Sigmoid colon (tissue), 7 donors: ENCODE data around the gene CNKSR2. TPM values are rescaled to one million over a fixed set of nuclear protein-coding genes. Genes with fewer than 3 reads are reported as not detected.

Experiments used
- DNase-seq: peaks from one replicate; pipeline ENCODE4 v3.0.0-alpha.2; 2019
- H3K27ac ChIP-seq, 4 donors: fragments of 200-600 bp; sonication (generic); one replicate each; pipeline ENCODE4 v1.5.1; 2016 to 2019; ENCODE audit warnings: mild to moderate bottlenecking in 1 of 4
- H3K27me3 ChIP-seq, 3 donors: fragments of 200-600 bp; sonication (generic); one replicate each; pipeline ENCODE4 v1.5.1; 2019; ENCODE audit warnings: mild to moderate bottlenecking in 1 of 3
- H3K36me3 ChIP-seq, 4 donors: fragments of 200-600 bp; sonication (generic); one replicate each; pipeline ENCODE4 v1.5.1; 2016 to 2019
- H3K4me1 ChIP-seq, 4 donors: fragments of 200-600 bp; sonication (generic); one replicate each; pipeline ENCODE4 v1.5.1; 2017 to 2019
- H3K4me3 ChIP-seq, 4 donors: fragments of 200-600 bp; sonication (generic); one replicate each; pipeline ENCODE4 v1.5.1; 2017 to 2019; ENCODE audit warnings: mild to moderate bottlenecking in 2 of 4, moderate library complexity in 1 of 4
- H3K9me3 ChIP-seq, 4 donors: fragments of 200-600 bp in 3 of 4; sonication (generic) in 3 of 4; one replicate each; pipeline versions ENCODE4 v1.5.1 to v1.6.1; 2013 to 2019
- EP300 ChIP-seq, 4 donors: sonication (generic); formaldehyde crosslinking; IDR thresholded peaks; one replicate each; pipeline ENCODE4 v1.6.1; 2017; ENCODE audit warnings: antibody characterized with exemption in 4 of 4
- POLR2A ChIP-seq, 2 donors: fragments of 450-650 bp; IDR thresholded peaks; one replicate each; pipeline ENCODE4 v1.6.1; 2016; ENCODE audit warnings: antibody characterized with exemption in 2 of 2, mild to moderate bottlenecking in 2 of 2, moderate library complexity in 2 of 2
- POLR2AphosphoS5 ChIP-seq, 4 donors: sonication (generic); formaldehyde crosslinking; IDR thresholded peaks; one replicate each; pipeline ENCODE4 v1.6.1; 2017; ENCODE audit warnings: antibody characterized with exemption in 4 of 4
- whole genome bisulfite sequencing, 2 donors: extraction: QIAGEN DNeasy Blood & Tissue Kit; methylation state at CpG; one replicate each; pipeline ENCODE4 v1.1.7; 2013; 5-methylcytosine and 5-hydroxymethylcytosine counted together
- intact Hi-C: fragments of 100-400 bp; cut with DNase I; formaldehyde crosslinking; loops from one replicate; pipeline ENCODE4 v1.15.1; 2023
- polyA plus RNA-seq, 3 donors: library from polyadenylated mRNA; stranded (reverse); fragments of 200-250 nt; gene quantifications; one replicate each; pipeline ENCODE4 v1.2.3, GENCODE V29; 2013
- total RNA-seq, 4 donors: library from RNA; depleted of rRNA; stranded (reverse); fragments of >200 nt; gene quantifications; one replicate each; pipeline ENCODE4 v1.1.0, GENCODE V29; 2016
- TF ChIP-seq, protein P1 (sequence below), 4 experiments: fragments of 450-650 bp in 3 of 4; fragments of 200-600 bp in 1 of 4; IDR thresholded peaks; one replicate each; pipeline ENCODE4 v1.5.1; 2016 to 2019; ENCODE audit warnings: antibody characterized with exemption in 4 of 4, mild to moderate bottlenecking in 3 of 4, moderate library complexity in 2 of 4
- donor health status: healthy with polysubstance abuse.
- donor health status: Bipolar disorder and iron deficiency.
- donor health status: healthy.

CNKSR2 gene
- total and polyA plus RNA-seq, 7 donors, result 0.60 to 6.1 (median 3.3) TPM; not detected in 1

DNA sequence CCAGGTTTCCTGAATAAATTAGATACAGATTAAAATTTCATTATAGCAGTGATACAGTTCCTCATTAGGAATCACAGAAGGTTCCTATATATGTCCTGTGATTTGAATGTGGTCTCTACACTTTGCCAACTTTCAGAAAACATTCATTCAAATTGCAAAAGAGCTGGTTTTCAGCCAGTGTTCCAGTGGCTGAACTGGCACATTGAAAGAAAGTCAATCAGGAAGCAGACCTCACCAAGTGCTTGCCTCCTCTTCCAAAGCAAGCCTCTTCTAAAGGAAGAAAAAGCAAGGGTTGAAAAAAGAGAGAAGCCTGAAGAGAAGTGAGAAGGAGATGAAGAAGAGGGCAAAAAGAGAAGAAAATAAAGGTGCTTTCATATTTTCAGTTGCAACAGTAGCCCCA, 271.2 kb downstream of the CNKSR2 start:
- Histone ChIP-seq H3K27me3 (no peaks in the 10 kb centered on the region), H3K27ac (no peak overlapping the region), H3K9me3 (no peaks in the 10 kb centered on the region), H3K4me1 (no peaks in the 10 kb centered on the region), H3K36me3 (no peaks in the 10 kb centered on the region), H3K4me3 (no peak overlapping the region)
- intact Hi-C loops, result no loop called here
- DNase-seq, result no peak
- TF ChIP-seq POLR2A (IDR thresholded peaks at IDR 0.05), result no peak
- no peak for TF ChIP-seq POLR2AphosphoS5 (IDR thresholded peaks at IDR 0.05)
- TF ChIP-seq, protein P1, sequence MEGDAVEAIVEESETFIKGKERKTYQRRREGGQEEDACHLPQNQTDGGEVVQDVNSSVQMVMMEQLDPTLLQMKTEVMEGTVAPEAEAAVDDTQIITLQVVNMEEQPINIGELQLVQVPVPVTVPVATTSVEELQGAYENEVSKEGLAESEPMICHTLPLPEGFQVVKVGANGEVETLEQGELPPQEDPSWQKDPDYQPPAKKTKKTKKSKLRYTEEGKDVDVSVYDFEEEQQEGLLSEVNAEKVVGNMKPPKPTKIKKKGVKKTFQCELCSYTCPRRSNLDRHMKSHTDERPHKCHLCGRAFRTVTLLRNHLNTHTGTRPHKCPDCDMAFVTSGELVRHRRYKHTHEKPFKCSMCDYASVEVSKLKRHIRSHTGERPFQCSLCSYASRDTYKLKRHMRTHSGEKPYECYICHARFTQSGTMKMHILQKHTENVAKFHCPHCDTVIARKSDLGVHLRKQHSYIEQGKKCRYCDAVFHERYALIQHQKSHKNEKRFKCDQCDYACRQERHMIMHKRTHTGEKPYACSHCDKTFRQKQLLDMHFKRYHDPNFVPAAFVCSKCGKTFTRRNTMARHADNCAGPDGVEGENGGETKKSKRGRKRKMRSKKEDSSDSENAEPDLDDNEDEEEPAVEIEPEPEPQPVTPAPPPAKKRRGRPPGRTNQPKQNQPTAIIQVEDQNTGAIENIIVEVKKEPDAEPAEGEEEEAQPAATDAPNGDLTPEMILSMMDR (IDR thresholded peaks at IDR 0.05), result no peak
- no peak for TF ChIP-seq EP300 (IDR thresholded peaks at IDR 0.05)

DNA sequence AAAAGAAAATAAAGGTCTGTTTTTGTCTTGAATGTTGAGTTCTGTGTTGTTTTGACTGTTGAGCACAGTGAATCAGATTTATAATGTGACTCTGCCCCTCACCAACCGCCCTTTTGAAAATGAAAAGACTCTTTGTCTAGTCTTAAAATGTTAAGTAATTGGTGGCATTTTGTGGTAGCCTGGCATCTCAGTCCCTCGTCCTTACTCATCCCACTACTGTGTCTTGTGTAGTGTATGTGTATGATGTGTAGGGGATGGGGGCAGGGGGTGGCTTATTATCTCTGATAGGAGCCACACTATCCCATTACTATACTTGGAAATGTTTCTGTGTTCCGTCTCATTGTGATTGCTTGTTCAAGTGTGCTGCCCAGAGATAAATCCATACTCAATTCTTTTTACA, 271.7 kb downstream of the CNKSR2 start:
- intact Hi-C loops, result no loop called here
- Histone ChIP-seq H3K27me3 (no peaks in the 10 kb centered on the region), H3K36me3 (no peaks in the 10 kb centered on the region), H3K9me3 (no peaks in the 10 kb centered on the region), H3K4me3 (no peak overlapping the region), H3K4me1 (no peaks in the 10 kb centered on the region), H3K27ac (no peak overlapping the region)
- 86 to 91% methylated on average over 3 of the region's 3 CpGs for WGBS, 2 donors
- DNase-seq, result no peak
- TF ChIP-seq EP300 (IDR thresholded peaks at IDR 0.05) (no peak), POLR2AphosphoS5 (IDR thresholded peaks at IDR 0.05) (no peak), POLR2A (IDR thresholded peaks at IDR 0.05) (no peak)
- TF ChIP-seq, protein P1 (IDR thresholded peaks at IDR 0.05), result no peak

DNA sequence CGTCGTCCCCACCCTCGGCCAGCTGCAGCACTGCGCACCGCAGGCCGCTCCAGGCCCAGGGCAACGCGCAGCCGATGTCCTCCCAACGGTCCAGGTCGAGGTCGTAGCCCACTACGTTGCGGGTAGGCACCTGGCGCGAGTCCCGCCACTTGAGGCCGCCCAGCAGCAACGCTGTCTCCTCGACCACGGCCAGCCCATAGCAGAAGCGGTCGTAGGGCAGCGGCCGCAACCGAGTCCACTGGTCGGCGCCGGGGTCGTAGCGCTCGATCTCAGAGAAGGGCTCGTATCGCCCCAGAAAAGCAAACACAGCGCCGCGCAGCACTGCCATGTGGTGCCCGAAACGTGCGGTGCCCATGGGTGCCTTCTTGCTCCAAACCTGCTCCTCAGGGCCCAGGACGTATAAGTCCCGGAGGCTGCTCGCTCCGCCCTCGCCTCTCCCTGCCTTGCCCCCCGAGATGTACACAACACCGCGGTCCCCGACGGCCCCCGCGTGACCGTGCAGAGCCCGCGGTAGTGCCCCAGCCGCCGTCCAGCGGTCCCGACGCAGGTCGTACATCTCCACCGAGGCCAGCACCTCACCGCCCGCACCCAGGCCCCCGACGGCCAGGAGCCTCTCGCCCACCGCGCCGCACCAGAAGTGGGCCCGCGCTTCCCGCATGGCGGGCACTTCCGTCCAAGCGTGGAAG, 281.8 kb downstream of the CNKSR2 start:
- WGBS, 2 donors, result 22 to 80% methylated on average over 76 of the region's 76 CpGs
- Histone ChIP-seq H3K4me1 (peaks cover 0 to 4% (median 0%) of the 10 kb centered on the region in 4 donors), H3K4me3 (peak overlapping the region in 3 of 4 donors; percentile 12 to 23 (median 17)), H3K27ac (no peak overlapping the region), H3K36me3 (no peaks in the 10 kb centered on the region), H3K9me3 (no peaks in the 10 kb centered on the region), H3K27me3 (peaks cover 8 to 28% (median 10%) of the 10 kb centered on the region in 3 donors)
- no peak for DNase-seq
- TF ChIP-seq POLR2A (IDR thresholded peaks at IDR 0.05) (no peak), POLR2AphosphoS5 (IDR thresholded peaks at IDR 0.05) (no peak), EP300 (IDR thresholded peaks at IDR 0.05) (no peak)
- TF ChIP-seq, protein P1 (IDR thresholded peaks at IDR 0.05), result no peak
- intact Hi-C loops, result no loop called here

DNA sequence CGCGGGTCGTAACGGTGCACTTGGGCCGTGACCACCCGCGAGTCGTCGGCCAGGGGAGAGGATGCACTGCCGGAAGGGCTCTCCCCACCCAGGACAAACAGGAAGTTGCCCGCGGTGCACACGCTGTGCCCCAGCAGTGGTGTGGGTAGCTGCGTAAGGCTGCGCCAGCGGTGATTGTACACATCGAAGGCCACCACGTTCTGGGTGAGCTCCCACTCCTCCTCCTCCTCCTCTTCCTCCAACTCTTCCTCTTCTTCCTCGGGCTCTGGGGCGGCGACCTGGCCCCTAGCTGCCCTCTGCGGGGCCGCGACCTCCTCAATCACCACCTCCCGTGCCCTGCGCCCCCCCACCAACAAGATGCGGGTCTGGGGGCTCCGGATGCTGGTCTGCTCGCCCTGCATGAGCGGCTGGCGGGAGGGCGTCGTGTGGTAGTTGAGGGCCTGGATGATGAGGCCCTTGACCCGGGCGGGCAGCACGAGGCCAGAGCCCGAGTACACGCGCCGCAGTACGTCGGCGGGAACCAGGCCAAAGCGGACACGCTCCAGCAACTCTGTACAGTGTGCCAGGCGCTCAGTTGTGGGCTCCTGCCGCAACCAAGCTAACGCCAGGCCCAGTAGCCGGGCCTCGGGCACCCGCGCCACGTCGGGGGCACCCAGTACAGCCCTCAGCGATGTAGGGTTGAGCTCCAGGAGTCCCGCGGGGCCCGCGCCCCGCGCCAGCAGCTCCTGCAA, 282.5 kb downstream of the CNKSR2 start:
- Histone ChIP-seq H3K27ac (no peak overlapping the region), H3K4me1 (peaks cover 0 to 4% (median 0%) of the 10 kb centered on the region in 4 donors), H3K36me3 (no peaks in the 10 kb centered on the region), H3K27me3 (peaks cover 8 to 28% (median 10%) of the 10 kb centered on the region in 3 donors), H3K4me3 (peak overlapping the region in 3 of 4 donors; percentile 12 to 23 (median 17)), H3K9me3 (no peaks in the 10 kb centered on the region)
- intact Hi-C loops, result no loop called here
- TF ChIP-seq EP300 (IDR thresholded peaks at IDR 0.05), result no peak
- no peak for DNase-seq
- 51 to 86% methylated on average over 61 of the region's 61 CpGs for WGBS, 2 donors

DNA sequence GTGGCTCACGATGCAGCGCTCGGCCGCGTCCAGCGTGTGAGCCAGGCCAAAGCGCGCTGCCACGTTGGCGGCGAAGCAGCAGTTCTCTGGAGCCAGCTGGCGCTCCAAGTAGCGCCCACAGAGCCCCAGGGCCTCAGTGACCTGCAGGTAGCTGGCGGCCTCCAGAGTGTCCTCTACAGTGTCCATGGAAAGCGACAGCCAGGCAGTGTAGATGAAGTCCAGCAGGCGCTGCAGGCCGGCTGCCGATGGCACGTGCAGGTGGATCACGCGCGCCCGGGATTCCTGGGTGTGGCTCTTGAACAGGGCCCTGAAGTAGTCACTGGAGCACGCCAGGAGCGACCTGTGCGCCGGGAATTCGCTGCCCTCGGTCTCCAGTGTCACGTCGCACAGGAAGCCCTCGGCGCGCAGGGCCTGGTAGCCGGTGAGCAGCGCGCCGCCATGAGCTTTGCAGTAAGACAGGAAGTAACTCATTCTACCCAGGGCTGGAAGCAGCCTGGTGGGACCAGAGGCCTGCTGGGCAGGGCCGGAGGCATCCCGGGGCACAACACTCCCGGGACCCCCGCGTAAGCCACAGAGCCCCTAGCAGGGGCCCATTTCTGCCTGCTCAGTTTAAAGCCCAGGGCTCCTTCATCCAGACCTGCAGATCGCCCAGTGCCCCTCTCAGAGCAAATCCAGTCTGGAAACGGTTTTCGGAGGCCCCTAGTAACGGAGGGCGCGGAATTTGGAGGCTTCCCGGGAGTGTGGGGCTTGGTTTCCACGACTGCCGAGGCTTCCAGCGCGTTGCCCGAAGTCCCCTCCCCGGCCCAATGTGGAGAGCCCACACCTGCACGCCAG, 283.3 kb downstream of the CNKSR2 start:
- Histone ChIP-seq H3K27ac (no peak overlapping the region), H3K27me3 (peaks cover 8 to 28% (median 10%) of the 10 kb centered on the region in 3 donors), H3K36me3 (no peaks in the 10 kb centered on the region), H3K9me3 (no peaks in the 10 kb centered on the region), H3K4me1 (peaks cover 0 to 4% (median 0%) of the 10 kb centered on the region in 4 donors), H3K4me3 (peak overlapping the region in 2 of 4 donors; percentile 25 to 26)
- no peak for DNase-seq
- no peak for TF ChIP-seq EP300 (IDR thresholded peaks at IDR 0.05)
- no peak for TF ChIP-seq POLR2AphosphoS5 (IDR thresholded peaks at IDR 0.05)
- TF ChIP-seq, protein P1 (IDR thresholded peaks at IDR 0.05), result no peak
- no peak for TF ChIP-seq POLR2A (IDR thresholded peaks at IDR 0.05)
- 44 to 84% methylated on average over 57 of the region's 57 CpGs for WGBS, 2 donors
- intact Hi-C loops, result no loop called here
